ENCODE data around the gene CCND1. TPM values are rescaled to one million over a fixed set of nuclear protein-coding genes. Genes with fewer than 3 reads are reported as not detected.

CCND1 gene
- total and polyA plus RNA-seq, 9 of the 15 experiments (the other 6 are each of a cell fraction or from before 2014, with no cell fraction given): 0.04 to 23.3 (median 3.8) TPM

- H2AFZ ChIP-seq (ENCODE audit: low read depth, low read length): peak overlapping the region; percentile 64; the same call in 1 of the 2 replicates
- WGBS (ENCODE audit: insufficient coverage, low coverage, missing lambda C conversion rate): 11% methylated on average over 8 of the region's 11 CpGs
- no TSS peak for BruUV-seq (replicated peaks)
- H3K4me1 ChIP-seq (replicated peaks in 1 of 2; ENCODE audit: control insufficient read depth in 2 of 2, insufficient read depth in 2 of 2, low read length in 2 of 2): no peaks in the 10 kb centered on the region; a peak in 2 of 5 replicates
- POLR2A ChIA-PET: no interaction called here
- H3K9ac ChIP-seq (ENCODE audit: insufficient read depth in 1 of 2, low read depth in 2 of 2, low read length in 2 of 2): no peak overlapping the region
- DNase-seq (ENCODE audit: extremely low read depth in 1 of 4, low spot score in 3 of 4) (no peak), ATAC-seq (no peak), FAIRE-seq (no peak)
- peaks cover 3 to 32% of the 10 kb centered on the region in 2 experiments; a peak in 3 of 5 replicates for H3K27me3 ChIP-seq (ENCODE audit: control insufficient read depth in 2 of 2, insufficient read depth in 2 of 2, low read length in 2 of 2)
- H3K4me3 ChIP-seq: no peak overlapping the region
- no peaks in the 10 kb centered on the region for H3K9me3 ChIP-seq (replicated peaks; ENCODE audit: control insufficient read depth, insufficient read depth, low read depth, low read length)
- H4K20me1 ChIP-seq (replicated peaks; ENCODE audit: control insufficient read depth, insufficient read depth, low read length): no peaks in the 10 kb centered on the region
- H3K27ac ChIP-seq (ENCODE audit: extremely low read depth, low read depth, low read length): no peak overlapping the region
- H3K4me2 ChIP-seq (ENCODE audit: insufficient read depth, low read length): no peak overlapping the region
- H3K79me2 ChIP-seq (ENCODE audit: control insufficient read depth, insufficient read depth, low read length): no peaks in the 10 kb centered on the region
- in situ Hi-C loops (cut with MboI): no loop called here
- CTCF ChIA-PET (ENCODE audit: low intra/inter-chr PET ratio): no interaction called here
- no peak for TF ChIP-seq IRF1 (CRISPR knock-in tag; IDR thresholded peaks at IDR 0.05; ENCODE audit: borderline replicate concordance)
- TF ChIP-seq SAFB2 (IDR thresholded peaks at IDR 0.05; ENCODE audit: borderline replicate concordance, low read depth, low read length, severe bottlenecking): no peak
- no peak for TF ChIP-seq ZNF253 (CRISPR knock-in tag; conservative IDR thresholded peaks at IDR 0.05)
- TF ChIP-seq FOXA3 (CRISPR knock-in tag; conservative IDR thresholded peaks at IDR 0.05 in 1 of 2, IDR thresholded peaks at IDR 0.05 in 1 of 2): no peak
- TF ChIP-seq IRF9 (tag; IDR thresholded peaks at IDR 0.05): no peak
- TF ChIP-seq SNIP1 (IDR thresholded peaks at IDR 0.05; ENCODE audit: low read depth): no peak
- no peak for TF ChIP-seq NR4A1 (CRISPR knock-in tag; IDR thresholded peaks at IDR 0.05)
- no peak for TF ChIP-seq NR4A1 (tag; IDR thresholded peaks at IDR 0.05)
- TF ChIP-seq BACH1 (tag; IDR thresholded peaks at IDR 0.05): no peak
- TF ChIP-seq POLR3G (IDR thresholded peaks at IDR 0.05; ENCODE audit: extremely low read depth, insufficient read length, insufficient replicate concordance): no peak
- TF ChIP-seq U2AF1 (optimal IDR thresholded peaks at IDR 0.05; ENCODE audit: low read depth, low read length): no peak
- no peak for TF ChIP-seq ZNF436 (CRISPR knock-in tag; IDR thresholded peaks at IDR 0.05)
- no peak for TF ChIP-seq PHTF2 (CRISPR knock-in tag; IDR thresholded peaks at IDR 0.05)
- TF ChIP-seq RHOXF2B (CRISPR knock-in tag; conservative IDR thresholded peaks at IDR 0.05): no peak
- TF ChIP-seq NCOR1 (IDR thresholded peaks at IDR 0.05): no peak
- H3K9me1 ChIP-seq (ENCODE audit: control insufficient read depth, insufficient read depth, low read length): no peaks in the 10 kb centered on the region
- intact Hi-C loops (cut with micrococcal nuclease): no loop called here
- no peaks in the 10 kb centered on the region for H3K36me3 ChIP-seq (ENCODE audit: control insufficient read depth, insufficient read depth, low read length)
Observed at GRCh38 chr11:69594481-69594880, 46.5 kb upstream of the CCND1 start.
